GM23338 (cell line): ENCODE results near the gene SIN3B. TPM values are rescaled to one million over a fixed set of nuclear protein-coding genes. Genes with fewer than 3 reads are reported as not detected.

Experiments used
- ATAC-seq: fragments of 200-7000 bp; cut with Tn5 transposase; 3 replicates; pipeline ENCODE4 v1.9.1; 2020
- DNase-seq: peaks from one replicate; pipeline ENCODE4 v3.0.0-alpha.2; 2015; ENCODE audit warnings: low spot score
- H2AFZ ChIP-seq: fragments of 200-600 bp; sonication (generic); 2 replicates; pipeline ENCODE4 v1.8.0; 2016; ENCODE audit warnings: antibody characterized with exemption, mild to moderate bottlenecking, moderate library complexity
- H3F3A ChIP-seq: fragments of 200-600 bp; sonication (generic); replicated peaks from 2 replicates; pipeline ENCODE4 v1.8.0; 2017; ENCODE audit warnings: antibody characterized with exemption, mixed run types, low read depth
- H3K27ac ChIP-seq: fragments of 200-600 bp; sonication (generic); 2 replicates; pipeline ENCODE4 v1.6.1; 2016; ENCODE audit warnings: low read depth
- H3K27me3 ChIP-seq: fragments of 200-600 bp; sonication (generic); 2 replicates; pipeline ENCODE4 v1.8.0; 2016; ENCODE audit warnings: mild to moderate bottlenecking, mixed run types, moderate library complexity; ENCODE audit not compliant: insufficient read depth
- H3K36me3 ChIP-seq: fragments of 200-600 bp; sonication (generic); 2 replicates; pipeline ENCODE4 v1.8.0; 2016; ENCODE audit warnings: mild to moderate bottlenecking; ENCODE audit not compliant: insufficient read depth
- H3K4me1 ChIP-seq: fragments of 200-600 bp; sonication (generic); 2 replicates; pipeline ENCODE4 v1.8.0; 2016; ENCODE audit warnings: mild to moderate bottlenecking, moderate library complexity; ENCODE audit not compliant: insufficient read depth
- H3K4me2 ChIP-seq: fragments of 200-600 bp; sonication (generic); 2 replicates; pipeline ENCODE4 v1.7.1; 2017; ENCODE audit warnings: mixed run types
- H3K4me3 ChIP-seq: fragments of 200-600 bp; sonication (generic); 2 replicates; pipeline ENCODE4 v1.6.1; 2016; ENCODE audit warnings: mixed run types
- H3K79me2 ChIP-seq: fragments of 200-600 bp; sonication (generic); replicated peaks from 2 replicates; pipeline ENCODE4 v1.8.0; 2017; ENCODE audit warnings: mild to moderate bottlenecking; ENCODE audit not compliant: insufficient read depth
- H3K9me2 ChIP-seq: fragments of 200-600 bp; sonication (generic); 2 replicates; pipeline ENCODE4 v1.8.0; 2017; ENCODE audit not compliant: insufficient read depth
- H4K20me1 ChIP-seq: fragments of 200-600 bp; sonication (generic); replicated peaks from 2 replicates; pipeline ENCODE4 v1.8.0; 2017; ENCODE audit warnings: mild to moderate bottlenecking; ENCODE audit not compliant: insufficient read depth
- H3K27ac Mint-ChIP-seq: 2 replicates; pipeline ENCODE4 v1.8.0; 2020; ENCODE audit warnings: inconsistent platforms, mild to moderate bottlenecking, moderate library complexity, mixed read lengths
- H3K27me3 Mint-ChIP-seq: 3 replicates; pipeline ENCODE4 v1.8.0; 2022; ENCODE audit warnings: low read depth, mild to moderate bottlenecking, moderate library complexity, mixed read lengths, inconsistent platforms; ENCODE audit not compliant: insufficient read depth, poor library complexity
- H3K36me3 Mint-ChIP-seq: 3 replicates; pipeline ENCODE4 v1.8.0; 2021; ENCODE audit warnings: low read depth, mild to moderate bottlenecking, inconsistent platforms, moderate library complexity, mixed read lengths
- H3K4me1 Mint-ChIP-seq: 3 replicates; pipeline ENCODE4 v1.8.0; 2020; ENCODE audit warnings: mild to moderate bottlenecking, inconsistent platforms, mixed read lengths
- H3K4me3 Mint-ChIP-seq: 3 replicates; pipeline ENCODE4 v1.8.0; 2021; ENCODE audit warnings: moderate library complexity, mild to moderate bottlenecking, inconsistent platforms, mixed read lengths
- H3K9me3 Mint-ChIP-seq: 3 replicates; pipeline ENCODE4 v1.8.0; 2020; ENCODE audit warnings: moderate library complexity, mild to moderate bottlenecking, inconsistent platforms, mixed read lengths
- EZH2phosphoT487 ChIP-seq: fragments of 200-600 bp; sonication (generic); IDR thresholded peaks from one replicate; pipeline ENCODE4 v1.8.1; 2018; ENCODE audit warnings: antibody characterized with exemption; ENCODE audit not compliant: unreplicated experiment
- JUNB ChIP-seq: IDR thresholded peaks from one replicate; pipeline ENCODE4 v1.6.1; 2016; ENCODE audit warnings: antibody characterized with exemption; ENCODE audit not compliant: unreplicated experiment
- NANOG ChIP-seq: IDR thresholded peaks from 2 replicates; pipeline ENCODE4 v1.6.1; 2016; ENCODE audit warnings: antibody characterized with exemption, borderline replicate concordance
- POLR2AphosphoS5 ChIP-seq: IDR thresholded peaks from 2 replicates; pipeline ENCODE4 v1.6.1; 2016; ENCODE audit warnings: antibody characterized with exemption, low read depth
- ZNF114 ChIP-seq: fragments of 250-450 bp; sonication (Bioruptor Pico); IDR thresholded peaks from 2 replicates; pipeline ENCODE4 v1.5.0; 2020; ENCODE audit warnings: mild to moderate bottlenecking, moderate library complexity
- ZNF331 ChIP-seq: fragments of 250-450 bp; sonication (Bioruptor Pico); IDR thresholded peaks from 2 replicates; pipeline ENCODE4 v1.5.0; 2020; ENCODE audit warnings: low read depth, mild to moderate bottlenecking, moderate library complexity
- polyA plus RNA-seq: library from polyadenylated mRNA; unstranded; fragments of >200 nt; fragmentation: Nextera tagmentation; extraction: Ambion mirVana; gene quantifications from 2 replicates; pipeline ENCODE4 v1.2.1, GENCODE V29; 2016
- total RNA-seq: library from RNA; depleted of rRNA; stranded (reverse); fragments of >200 nt; shearing (Covaris generic); gene quantifications from 2 replicates; pipeline ENCODE4 v1.2.3, GENCODE V29; 2014
- TF ChIP-seq, protein P1 (sequence below), 2 experiments: fragments of 200-600 bp in 1 of 2; sonication (generic) in 1 of 2; conservative IDR thresholded peaks; 2 replicates each; pipeline versions ENCODE4 v1.5.1 to v1.6.1; 2016 to 2017; ENCODE audit warnings: antibody characterized with exemption in 2 of 2, low read depth in 2 of 2, mild to moderate bottlenecking in 2 of 2, moderate library complexity in 1 of 2
- TF ChIP-seq, protein P2 (sequence below): IDR thresholded peaks from one replicate; pipeline ENCODE4 v1.6.1; 2018; ENCODE audit warnings: antibody characterized with exemption; ENCODE audit not compliant: unreplicated experiment
- TF ChIP-seq, protein P3 (sequence below): fragments of 250-450 bp; sonication (Bioruptor Pico); IDR thresholded peaks from 2 replicates; pipeline ENCODE4 v1.5.0; 2020; ENCODE audit warnings: mild to moderate bottlenecking, moderate library complexity

Gene SIN3B
- total and polyA plus RNA-seq, 2 experiments from 2014 or later, result 37.6 to 68.6 TPM

DNA sequence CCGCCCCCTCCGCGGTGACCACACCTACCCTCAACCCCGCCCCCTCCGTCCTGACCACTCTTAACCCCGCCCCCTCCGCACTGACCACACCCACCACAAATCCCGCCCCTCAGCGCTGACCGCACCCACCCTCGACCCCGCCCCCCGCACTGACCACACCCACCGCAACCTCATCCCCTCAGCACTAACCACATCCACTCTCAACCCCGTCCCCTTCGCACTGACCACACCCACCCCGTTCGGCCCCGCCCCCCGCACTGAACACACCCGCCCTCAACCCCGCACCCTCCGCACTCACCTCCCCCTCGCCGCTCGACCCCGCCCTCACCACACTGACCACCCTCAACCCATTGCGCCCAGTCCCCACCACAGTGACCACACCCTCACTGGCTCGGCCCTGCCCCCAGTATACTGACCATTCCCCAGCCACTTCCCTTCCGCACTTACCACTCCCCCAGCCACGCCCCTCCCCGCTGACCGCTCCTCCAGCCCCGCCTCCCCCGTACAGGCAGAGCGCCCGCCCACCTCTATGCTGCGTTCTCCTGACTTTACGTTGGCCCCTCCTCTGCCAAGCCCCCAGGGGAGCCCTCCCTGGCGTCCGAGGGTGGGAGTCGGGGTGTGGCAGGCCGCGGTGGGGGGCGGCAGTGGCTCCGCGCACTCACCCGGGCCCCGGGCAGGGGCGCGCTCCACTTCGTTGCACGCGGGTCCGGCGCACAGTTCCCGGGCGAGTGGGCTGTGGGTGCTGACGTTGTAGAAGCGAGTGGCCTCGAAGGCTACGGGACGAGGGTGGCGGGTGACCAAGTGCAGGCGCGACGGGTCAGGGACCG, 68.0 kb downstream of the SIN3B start:
- H2AFZ ChIP-seq, result peak overlapping the region; percentile 90
- H3K27ac ChIP-seq, result no peak overlapping the region
- peak overlapping the region; percentile 78; the same call in 2 of the 3 replicates for H3K4me3 Mint-ChIP-seq
- peaks cover 16% of the 10 kb centered on the region for H3K27me3 ChIP-seq
- H4K20me1 ChIP-seq, result no peaks in the 10 kb centered on the region
- no peaks in the 10 kb centered on the region; the same call in 2 of the 3 replicates for H3K9me3 Mint-ChIP-seq
- H3K4me2 ChIP-seq, result peak overlapping the region; percentile 88
- H3F3A ChIP-seq, result no peaks in the 10 kb centered on the region
- H3K36me3 Mint-ChIP-seq, result no peaks in the 10 kb centered on the region
- TF ChIP-seq NANOG (no peak), EZH2phosphoT487 (no peak), JUNB (no peak), ZNF114 (CRISPR knock-in tag) (no peak)
- TF ChIP-seq, protein P1, sequence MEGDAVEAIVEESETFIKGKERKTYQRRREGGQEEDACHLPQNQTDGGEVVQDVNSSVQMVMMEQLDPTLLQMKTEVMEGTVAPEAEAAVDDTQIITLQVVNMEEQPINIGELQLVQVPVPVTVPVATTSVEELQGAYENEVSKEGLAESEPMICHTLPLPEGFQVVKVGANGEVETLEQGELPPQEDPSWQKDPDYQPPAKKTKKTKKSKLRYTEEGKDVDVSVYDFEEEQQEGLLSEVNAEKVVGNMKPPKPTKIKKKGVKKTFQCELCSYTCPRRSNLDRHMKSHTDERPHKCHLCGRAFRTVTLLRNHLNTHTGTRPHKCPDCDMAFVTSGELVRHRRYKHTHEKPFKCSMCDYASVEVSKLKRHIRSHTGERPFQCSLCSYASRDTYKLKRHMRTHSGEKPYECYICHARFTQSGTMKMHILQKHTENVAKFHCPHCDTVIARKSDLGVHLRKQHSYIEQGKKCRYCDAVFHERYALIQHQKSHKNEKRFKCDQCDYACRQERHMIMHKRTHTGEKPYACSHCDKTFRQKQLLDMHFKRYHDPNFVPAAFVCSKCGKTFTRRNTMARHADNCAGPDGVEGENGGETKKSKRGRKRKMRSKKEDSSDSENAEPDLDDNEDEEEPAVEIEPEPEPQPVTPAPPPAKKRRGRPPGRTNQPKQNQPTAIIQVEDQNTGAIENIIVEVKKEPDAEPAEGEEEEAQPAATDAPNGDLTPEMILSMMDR (conservative IDR thresholded peaks at IDR 0.05; ENCODE audit: low read depth in 2 of 2), result no peak
- no peaks in the 10 kb centered on the region for H3K36me3 ChIP-seq
- H3K27ac Mint-ChIP-seq, result no peak overlapping the region
- H3K4me1 ChIP-seq, result peaks cover 3% of the 10 kb centered on the region; the same call in 1 of the 2 replicates
- H3K9me2 ChIP-seq, result no peaks in the 10 kb centered on the region
- H3K27me3 Mint-ChIP-seq, result peaks cover 25% of the 10 kb centered on the region
- no peaks in the 10 kb centered on the region for H3K79me2 ChIP-seq
- peak; percentile 97 for DNase-seq
- peak; percentile 77 for ATAC-seq
- peak overlapping the region; percentile 84 for H3K4me3 ChIP-seq
- peaks cover 5% of the 10 kb centered on the region; the same call in 1 of the 3 replicates for H3K4me1 Mint-ChIP-seq

GRCh38 chr19:16897856-16898161, 68.6 kb downstream of the SIN3B start:
- Mint-ChIP-seq H3K27me3 (peaks cover 25% of the 10 kb centered on the region), H3K36me3 (no peaks in the 10 kb centered on the region), H3K27ac (no peak overlapping the region), H3K4me1 (peaks cover 5% of the 10 kb centered on the region; the same call in 1 of the 3 replicates), H3K9me3 (no peaks in the 10 kb centered on the region; the same call in 2 of the 3 replicates), H3K4me3 (peak overlapping the region; percentile 78)
- Histone ChIP-seq H3F3A (no peaks in the 10 kb centered on the region), H3K4me1 (peaks cover 3% of the 10 kb centered on the region; the same call in 1 of the 2 replicates), H4K20me1 (no peaks in the 10 kb centered on the region), H3K79me2 (no peaks in the 10 kb centered on the region), H3K27ac (no peak overlapping the region), H2AFZ (peak overlapping the region; percentile 90), H3K9me2 (no peaks in the 10 kb centered on the region), H3K4me3 (peak overlapping the region; percentile 84), H3K4me2 (peak overlapping the region; percentile 88), H3K36me3 (no peaks in the 10 kb centered on the region), H3K27me3 (peaks cover 16% of the 10 kb centered on the region)
- ATAC-seq, result peak; percentile 19
- DNase-seq, result no peak
- TF ChIP-seq POLR2AphosphoS5 (no peak), ZNF114 (CRISPR knock-in tag) (no peak), EZH2phosphoT487 (no peak), NANOG (no peak), ZNF331 (CRISPR knock-in tag) (no peak)
- TF ChIP-seq, protein P2, sequence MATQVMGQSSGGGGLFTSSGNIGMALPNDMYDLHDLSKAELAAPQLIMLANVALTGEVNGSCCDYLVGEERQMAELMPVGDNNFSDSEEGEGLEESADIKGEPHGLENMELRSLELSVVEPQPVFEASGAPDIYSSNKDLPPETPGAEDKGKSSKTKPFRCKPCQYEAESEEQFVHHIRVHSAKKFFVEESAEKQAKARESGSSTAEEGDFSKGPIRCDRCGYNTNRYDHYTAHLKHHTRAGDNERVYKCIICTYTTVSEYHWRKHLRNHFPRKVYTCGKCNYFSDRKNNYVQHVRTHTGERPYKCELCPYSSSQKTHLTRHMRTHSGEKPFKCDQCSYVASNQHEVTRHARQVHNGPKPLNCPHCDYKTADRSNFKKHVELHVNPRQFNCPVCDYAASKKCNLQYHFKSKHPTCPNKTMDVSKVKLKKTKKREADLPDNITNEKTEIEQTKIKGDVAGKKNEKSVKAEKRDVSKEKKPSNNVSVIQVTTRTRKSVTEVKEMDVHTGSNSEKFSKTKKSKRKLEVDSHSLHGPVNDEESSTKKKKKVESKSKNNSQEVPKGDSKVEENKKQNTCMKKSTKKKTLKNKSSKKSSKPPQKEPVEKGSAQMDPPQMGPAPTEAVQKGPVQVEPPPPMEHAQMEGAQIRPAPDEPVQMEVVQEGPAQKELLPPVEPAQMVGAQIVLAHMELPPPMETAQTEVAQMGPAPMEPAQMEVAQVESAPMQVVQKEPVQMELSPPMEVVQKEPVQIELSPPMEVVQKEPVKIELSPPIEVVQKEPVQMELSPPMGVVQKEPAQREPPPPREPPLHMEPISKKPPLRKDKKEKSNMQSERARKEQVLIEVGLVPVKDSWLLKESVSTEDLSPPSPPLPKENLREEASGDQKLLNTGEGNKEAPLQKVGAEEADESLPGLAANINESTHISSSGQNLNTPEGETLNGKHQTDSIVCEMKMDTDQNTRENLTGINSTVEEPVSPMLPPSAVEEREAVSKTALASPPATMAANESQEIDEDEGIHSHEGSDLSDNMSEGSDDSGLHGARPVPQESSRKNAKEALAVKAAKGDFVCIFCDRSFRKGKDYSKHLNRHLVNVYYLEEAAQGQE, result no peak
- TF ChIP-seq, protein P3, sequence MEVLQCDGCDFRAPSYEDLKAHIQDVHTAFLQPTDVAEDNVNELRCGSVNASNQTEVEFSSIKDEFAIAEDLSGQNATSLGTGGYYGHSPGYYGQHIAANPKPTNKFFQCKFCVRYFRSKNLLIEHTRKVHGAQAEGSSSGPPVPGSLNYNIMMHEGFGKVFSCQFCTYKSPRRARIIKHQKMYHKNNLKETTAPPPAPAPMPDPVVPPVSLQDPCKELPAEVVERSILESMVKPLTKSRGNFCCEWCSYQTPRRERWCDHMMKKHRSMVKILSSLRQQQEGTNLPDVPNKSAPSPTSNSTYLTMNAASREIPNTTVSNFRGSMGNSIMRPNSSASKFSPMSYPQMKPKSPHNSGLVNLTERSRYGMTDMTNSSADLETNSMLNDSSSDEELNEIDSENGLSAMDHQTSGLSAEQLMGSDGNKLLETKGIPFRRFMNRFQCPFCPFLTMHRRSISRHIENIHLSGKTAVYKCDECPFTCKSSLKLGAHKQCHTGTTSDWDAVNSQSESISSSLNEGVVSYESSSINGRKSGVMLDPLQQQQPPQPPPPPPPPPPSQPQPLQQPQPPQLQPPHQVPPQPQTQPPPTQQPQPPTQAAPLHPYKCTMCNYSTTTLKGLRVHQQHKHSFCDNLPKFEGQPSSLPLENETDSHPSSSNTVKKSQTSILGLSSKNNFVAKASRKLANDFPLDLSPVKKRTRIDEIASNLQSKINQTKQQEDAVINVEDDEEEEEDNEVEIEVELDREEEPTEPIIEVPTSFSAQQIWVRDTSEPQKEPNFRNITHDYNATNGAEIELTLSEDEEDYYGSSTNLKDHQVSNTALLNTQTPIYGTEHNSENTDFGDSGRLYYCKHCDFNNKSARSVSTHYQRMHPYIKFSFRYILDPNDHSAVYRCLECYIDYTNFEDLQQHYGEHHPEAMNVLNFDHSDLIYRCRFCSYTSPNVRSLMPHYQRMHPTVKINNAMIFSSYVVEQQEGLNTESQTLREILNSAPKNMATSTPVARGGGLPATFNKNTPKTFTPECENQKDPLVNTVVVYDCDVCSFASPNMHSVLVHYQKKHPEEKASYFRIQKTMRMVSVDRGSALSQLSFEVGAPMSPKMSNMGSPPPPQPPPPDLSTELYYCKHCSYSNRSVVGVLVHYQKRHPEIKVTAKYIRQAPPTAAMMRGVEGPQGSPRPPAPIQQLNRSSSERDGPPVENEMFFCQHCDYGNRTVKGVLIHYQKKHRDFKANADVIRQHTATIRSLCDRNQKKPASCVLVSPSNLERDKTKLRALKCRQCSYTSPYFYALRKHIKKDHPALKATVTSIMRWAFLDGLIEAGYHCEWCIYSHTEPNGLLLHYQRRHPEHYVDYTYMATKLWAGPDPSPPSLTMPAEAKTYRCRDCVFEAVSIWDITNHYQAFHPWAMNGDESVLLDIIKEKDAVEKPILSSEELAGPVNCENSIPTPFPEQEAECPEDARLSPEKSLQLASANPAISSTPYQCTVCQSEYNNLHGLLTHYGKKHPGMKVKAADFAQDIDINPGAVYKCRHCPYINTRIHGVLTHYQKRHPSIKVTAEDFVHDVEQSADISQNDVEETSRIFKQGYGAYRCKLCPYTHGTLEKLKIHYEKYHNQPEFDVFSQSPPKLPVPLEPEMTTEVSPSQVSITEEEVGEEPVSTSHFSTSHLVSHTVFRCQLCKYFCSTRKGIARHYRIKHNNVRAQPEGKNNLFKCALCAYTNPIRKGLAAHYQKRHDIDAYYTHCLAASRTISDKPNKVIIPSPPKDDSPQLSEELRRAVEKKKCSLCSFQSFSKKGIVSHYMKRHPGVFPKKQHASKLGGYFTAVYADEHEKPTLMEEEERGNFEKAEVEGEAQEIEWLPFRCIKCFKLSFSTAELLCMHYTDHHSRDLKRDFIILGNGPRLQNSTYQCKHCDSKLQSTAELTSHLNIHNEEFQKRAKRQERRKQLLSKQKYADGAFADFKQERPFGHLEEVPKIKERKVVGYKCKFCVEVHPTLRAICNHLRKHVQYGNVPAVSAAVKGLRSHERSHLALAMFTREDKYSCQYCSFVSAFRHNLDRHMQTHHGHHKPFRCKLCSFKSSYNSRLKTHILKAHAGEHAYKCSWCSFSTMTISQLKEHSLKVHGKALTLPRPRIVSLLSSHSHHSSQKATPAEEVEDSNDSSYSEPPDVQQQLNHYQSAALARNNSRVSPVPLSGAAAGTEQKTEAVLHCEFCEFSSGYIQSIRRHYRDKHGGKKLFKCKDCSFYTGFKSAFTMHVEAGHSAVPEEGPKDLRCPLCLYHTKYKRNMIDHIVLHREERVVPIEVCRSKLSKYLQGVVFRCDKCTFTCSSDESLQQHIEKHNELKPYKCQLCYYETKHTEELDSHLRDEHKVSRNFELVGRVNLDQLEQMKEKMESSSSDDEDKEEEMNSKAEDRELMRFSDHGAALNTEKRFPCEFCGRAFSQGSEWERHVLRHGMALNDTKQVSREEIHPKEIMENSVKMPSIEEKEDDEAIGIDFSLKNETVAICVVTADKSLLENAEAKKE (CRISPR knock-in tag), result no peak
